GM12864 (cell line): ENCODE data around the gene PACRG.

Experiments
- DNase-seq: peaks from one replicate; pipeline ENCODE4 v3.0.0-alpha.2; 2011; ENCODE audit warnings: low read depth
- H3K4me3 ChIP-seq: 2 replicates; pipeline ENCODE4 v1.5.1; 2011; ENCODE audit warnings: mild to moderate bottlenecking, low read depth, low read length, control low read depth
- TF ChIP-seq, protein P1 (sequence below): IDR thresholded peaks from 2 replicates; pipeline ENCODE4 v1.5.1; 2011; ENCODE audit warnings: low read depth, mild to moderate bottlenecking, moderate library complexity, low read length, control low read depth, inconsistent platforms; ENCODE audit errors: missing control alignments

The PACRG gene

DNA sequence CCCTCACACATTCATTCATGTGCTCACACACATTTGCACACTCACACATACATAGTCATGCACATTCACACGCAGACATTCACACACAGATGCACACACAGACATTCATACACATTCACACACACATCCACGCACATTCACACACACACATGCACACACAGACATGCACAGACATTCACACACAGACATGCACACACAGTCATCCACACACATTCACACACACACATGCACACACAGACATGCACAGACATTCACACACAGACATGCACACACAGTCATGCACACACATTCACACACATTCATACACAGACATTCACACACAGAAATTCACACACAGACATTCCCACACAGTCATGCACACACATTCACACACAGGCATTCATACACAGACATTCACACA lies 147.3 kb downstream of the PACRG start:
- H3K4me3 ChIP-seq = no peak overlapping the region
- no peak for DNase-seq
- TF ChIP-seq, protein P1, sequence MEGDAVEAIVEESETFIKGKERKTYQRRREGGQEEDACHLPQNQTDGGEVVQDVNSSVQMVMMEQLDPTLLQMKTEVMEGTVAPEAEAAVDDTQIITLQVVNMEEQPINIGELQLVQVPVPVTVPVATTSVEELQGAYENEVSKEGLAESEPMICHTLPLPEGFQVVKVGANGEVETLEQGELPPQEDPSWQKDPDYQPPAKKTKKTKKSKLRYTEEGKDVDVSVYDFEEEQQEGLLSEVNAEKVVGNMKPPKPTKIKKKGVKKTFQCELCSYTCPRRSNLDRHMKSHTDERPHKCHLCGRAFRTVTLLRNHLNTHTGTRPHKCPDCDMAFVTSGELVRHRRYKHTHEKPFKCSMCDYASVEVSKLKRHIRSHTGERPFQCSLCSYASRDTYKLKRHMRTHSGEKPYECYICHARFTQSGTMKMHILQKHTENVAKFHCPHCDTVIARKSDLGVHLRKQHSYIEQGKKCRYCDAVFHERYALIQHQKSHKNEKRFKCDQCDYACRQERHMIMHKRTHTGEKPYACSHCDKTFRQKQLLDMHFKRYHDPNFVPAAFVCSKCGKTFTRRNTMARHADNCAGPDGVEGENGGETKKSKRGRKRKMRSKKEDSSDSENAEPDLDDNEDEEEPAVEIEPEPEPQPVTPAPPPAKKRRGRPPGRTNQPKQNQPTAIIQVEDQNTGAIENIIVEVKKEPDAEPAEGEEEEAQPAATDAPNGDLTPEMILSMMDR = no peak

DNA sequence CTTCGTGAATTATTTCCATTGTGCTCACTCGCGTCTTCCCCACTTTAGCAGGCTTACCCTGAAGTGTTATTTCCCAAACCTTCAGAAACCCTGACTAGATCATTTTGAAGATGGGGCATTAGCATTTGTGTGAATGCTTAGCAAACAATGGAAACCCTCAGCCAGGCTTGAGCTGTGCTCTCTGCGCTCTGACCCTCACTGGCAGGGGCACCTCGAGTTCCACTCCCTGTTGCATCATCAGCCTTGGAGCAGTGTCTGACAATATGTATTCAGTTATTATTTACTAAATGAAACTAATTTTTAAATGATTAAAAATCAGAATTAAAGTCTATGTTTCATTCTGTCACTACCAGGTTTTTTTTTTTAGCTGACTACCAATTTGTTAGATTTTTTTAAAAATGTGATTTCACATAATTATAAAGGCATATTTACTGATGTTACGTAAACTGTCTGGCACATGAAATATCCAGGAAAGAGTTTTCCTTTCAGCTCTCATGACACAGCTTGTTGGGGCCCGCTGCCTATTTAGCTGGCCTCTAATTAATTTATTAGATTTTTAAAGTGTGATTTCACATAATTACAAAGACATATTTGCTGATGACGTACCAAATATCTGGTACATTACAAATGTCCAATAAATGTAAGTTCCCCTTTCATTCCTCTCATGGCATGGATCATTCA lies 155.2 kb downstream of the PACRG start:
- DNase-seq = no peak
- TF ChIP-seq, protein P1 = no peak
- no peak overlapping the region for H3K4me3 ChIP-seq

DNA sequence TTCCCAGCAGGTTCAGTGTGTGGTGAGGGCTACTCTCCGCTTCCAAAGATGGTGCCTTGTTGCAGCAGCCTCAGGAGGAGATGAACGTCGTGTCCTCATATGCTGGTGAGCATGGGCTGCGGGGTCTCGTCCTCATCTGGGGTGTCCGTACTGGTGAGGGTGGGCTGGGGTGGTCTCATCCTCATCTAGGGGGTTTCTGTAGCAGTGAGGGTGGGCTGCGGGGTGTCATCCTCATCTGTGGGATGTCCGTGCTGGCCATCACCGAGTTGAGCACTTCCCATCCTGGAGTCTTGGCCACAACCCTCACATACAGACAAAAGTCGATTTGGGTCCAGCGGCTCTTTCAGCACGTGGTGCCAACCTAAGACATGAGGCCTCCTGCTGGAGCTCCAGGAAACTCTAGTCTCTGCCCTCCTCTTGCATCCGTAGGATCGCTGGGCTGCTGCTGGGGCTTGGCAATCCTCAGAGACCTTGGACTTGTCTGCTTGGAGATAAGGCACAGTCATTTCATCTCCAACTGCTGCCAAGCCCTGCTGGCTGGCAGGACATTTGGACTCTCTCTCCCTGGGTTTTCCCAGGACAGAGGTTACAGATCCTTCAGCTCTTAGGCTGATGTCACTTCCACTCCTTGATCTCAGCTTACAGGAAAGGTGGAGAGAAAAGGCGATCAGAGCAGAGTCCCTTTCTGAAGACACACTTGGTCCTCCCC lies 160.4 kb downstream of the PACRG start:
- no peak overlapping the region for H3K4me3 ChIP-seq
- DNase-seq = no peak
- TF ChIP-seq, protein P1 = no peak

DNA sequence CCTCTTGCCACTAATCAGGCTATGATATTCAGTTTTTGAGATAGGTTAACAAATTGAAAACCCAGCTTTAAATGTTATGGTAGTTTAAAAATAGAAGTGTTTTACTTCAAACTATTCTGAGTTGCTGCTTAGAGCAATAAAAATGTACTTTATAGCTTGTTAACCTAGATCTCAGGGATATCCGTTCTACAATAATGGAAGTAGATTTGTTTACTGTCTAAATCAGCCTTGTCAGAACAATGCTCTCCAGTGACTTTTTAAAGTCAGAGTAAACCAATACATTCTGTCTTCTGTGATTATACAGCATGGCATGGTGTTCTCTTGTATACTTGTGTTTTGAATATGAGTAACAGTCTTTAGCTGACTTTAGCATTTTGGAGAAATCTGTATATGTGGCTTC lies 161.5 kb downstream of the PACRG start:
- TF ChIP-seq, protein P1 = no peak
- no peak overlapping the region for H3K4me3 ChIP-seq
- DNase-seq = no peak

DNA sequence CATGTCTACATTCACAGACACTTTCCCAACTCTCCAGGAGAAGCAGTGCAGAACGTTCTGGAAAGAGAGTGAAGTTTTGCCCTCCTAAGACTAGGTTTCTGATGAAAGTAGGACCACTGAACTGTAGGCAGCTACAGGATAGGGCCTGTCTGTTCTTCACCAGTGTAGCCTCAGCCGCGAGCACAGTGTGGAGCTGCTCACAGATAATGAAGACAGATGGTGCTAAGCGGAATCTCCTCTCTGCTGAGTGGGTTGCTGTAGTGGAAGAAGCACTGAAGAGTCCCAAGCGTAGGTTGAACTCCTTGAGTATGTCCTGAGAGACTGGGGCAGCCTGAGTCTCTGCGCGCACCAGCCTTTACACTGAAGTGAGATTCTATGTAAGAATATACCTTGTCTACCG lies 170.2 kb downstream of the PACRG start:
- no peak overlapping the region for H3K4me3 ChIP-seq
- DNase-seq = no peak
- TF ChIP-seq, protein P1 = no peak

DNA sequence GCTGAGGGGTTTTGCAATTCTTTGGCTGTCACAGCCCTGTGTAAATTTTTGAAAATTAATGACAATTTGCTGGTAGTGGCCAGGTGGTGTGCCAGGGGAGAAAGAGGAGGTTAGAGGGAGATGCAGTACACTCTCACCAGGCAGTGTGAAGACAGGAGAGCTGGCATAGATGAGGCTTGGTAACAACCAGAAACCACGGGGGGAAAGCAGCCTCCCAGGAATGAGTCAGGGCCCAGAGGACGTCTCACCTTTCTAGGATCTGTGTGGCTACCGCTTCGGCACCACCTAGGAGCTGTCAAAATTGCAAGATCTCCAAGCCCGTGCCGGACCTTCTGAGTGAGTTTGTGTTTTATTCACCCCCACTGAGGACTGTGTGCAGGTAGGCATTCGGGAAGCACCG lies 171.4 kb downstream of the PACRG start:
- TF ChIP-seq, protein P1 = no peak
- no peak for DNase-seq
- H3K4me3 ChIP-seq = no peak overlapping the region

DNA sequence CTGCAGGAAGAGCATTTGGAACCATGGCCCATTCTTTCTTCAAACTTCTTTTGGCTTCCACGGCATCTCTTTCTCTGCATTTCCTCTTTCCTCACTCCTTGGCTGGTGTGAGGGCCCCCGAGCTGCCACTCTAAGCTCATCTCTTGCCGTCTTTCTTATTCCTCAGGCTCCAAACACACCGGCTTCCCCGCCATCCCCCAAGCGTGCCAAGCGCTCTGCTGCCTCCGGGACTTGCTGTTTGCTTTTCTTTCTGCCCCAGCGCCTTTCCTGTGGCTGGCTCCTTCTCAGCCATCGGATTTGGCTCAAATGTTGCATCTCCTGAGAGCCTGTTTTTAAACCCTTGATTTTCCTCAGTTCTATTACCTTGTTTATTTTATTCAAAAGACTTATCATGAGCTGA lies 172.7 kb downstream of the PACRG start:
- TF ChIP-seq, protein P1 = no peak
- no peak overlapping the region for H3K4me3 ChIP-seq
- no peak for DNase-seq
